Stimulated activated CD8-positive, alpha-beta memory T cell treated with anti-CD3 and anti-CD28 coated beads, Interleukin-4, amount 100 ng/mL, for 4 hours (primary cell): Measurements from ENCODE around the gene GFPT1.

Experiments used
- DNase-seq, 2 donors: peaks; one replicate each; pipeline ENCODE4 v3.0.0-alpha.2; 2020; ENCODE audit warnings: low read depth in 2 of 2, low spot score in 1 of 2

Gene GFPT1

DNA sequence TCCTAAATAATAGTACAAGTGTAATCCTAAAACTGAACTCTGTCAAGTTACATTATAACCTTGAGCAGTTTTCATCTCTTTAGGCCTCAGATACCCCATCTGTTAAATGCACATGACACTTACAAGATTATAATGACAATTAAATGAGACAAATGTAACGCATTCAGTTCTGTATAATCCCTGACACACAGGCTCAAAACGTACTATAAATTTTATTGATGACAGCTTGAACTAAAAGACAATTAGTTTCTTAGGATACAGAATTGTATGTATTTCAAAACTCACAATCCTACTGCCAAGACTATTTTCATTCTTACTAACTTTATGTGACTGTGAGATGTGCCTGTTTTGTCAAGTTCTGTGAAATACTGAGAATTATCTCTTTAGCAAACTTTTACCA, 56.2 kb downstream of the GFPT1 start:
- no peak for DNase-seq

DNA sequence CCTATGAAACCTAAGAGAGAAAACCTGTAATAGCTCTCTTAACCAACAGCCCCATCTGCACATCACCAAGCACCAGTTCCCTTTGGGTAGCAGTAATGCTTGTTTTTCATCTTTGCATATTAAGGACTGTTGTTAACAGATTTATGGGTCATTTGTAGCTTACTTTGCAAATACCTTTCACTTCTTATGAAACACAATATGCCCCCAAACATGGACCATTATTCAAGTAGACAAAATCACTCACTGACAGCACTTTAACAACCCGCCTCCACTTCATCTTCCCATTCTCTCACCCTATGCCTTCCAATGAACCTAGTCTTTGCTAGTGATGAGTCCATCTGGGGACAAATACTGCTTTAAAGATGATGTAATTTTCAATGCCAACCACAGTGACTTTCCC, 64.4 kb downstream of the GFPT1 start:
- no peak for DNase-seq

DNA sequence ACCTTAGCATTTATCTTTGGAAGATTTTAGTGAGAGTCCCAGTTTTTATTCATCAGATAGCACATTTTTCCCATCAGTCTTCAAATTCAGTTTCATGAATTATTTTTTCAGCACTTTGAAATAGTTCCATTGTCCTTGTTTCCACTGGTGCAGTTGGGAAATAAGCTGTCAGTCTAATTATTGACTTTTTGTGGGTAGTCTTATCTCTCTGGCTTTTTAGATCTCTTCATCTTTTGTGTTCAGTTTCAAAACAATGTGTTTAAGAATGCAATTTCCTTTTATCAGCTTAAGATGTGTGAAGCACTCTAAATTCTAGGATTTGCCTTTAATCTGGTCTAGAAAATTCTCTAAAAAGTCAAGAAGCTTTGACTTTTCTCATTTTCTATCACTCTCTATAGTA, 70.5 kb downstream of the GFPT1 start:
- DNase-seq: no peak

DNA sequence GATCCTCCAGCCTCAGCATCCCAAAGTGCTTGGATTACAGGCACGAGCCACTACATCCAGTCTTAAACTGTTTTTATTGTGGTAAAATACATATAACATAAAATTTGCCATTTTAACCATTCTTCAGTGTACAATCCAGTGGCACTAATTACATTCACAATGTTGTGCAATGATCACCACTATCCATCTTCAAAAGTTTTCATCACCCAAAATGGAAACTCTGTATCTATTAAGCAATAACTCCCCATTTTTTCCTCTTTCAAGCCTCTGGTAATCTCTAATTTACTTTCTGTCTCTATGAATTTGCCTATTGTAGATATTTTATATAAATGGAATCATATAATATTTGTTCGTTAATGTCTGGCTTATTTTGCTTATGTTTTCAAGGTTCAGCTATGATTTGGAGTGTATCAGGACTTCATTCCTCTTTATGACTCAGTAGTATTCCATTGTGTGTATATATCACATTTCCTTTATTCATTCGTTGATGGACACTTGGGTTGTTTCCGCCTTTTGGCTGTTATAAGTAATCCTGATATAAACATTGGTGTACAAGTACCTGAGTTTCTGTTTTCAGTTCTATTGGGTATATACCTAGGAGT, 71.8 kb downstream of the GFPT1 start:
- no peak for DNase-seq

DNA sequence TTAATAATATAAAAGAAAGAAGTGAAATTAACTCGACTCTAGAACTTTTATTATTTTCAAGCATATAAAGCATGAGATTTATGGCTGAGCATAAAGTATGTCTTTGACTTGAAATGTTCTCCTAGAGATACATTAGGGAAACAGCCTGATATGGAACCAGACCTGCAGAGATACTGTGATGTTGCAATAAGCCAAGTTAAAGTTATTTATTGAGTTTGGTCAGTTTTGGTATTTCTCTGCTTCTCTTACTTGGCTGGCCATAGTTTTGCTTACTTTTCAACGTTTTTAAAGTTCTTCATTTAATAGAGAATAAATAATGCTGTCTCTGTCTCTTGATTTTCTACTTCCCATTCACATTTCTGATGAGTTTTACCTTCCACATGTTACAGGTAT, 76.0 kb downstream of the GFPT1 start:
- no peak for DNase-seq

DNA sequence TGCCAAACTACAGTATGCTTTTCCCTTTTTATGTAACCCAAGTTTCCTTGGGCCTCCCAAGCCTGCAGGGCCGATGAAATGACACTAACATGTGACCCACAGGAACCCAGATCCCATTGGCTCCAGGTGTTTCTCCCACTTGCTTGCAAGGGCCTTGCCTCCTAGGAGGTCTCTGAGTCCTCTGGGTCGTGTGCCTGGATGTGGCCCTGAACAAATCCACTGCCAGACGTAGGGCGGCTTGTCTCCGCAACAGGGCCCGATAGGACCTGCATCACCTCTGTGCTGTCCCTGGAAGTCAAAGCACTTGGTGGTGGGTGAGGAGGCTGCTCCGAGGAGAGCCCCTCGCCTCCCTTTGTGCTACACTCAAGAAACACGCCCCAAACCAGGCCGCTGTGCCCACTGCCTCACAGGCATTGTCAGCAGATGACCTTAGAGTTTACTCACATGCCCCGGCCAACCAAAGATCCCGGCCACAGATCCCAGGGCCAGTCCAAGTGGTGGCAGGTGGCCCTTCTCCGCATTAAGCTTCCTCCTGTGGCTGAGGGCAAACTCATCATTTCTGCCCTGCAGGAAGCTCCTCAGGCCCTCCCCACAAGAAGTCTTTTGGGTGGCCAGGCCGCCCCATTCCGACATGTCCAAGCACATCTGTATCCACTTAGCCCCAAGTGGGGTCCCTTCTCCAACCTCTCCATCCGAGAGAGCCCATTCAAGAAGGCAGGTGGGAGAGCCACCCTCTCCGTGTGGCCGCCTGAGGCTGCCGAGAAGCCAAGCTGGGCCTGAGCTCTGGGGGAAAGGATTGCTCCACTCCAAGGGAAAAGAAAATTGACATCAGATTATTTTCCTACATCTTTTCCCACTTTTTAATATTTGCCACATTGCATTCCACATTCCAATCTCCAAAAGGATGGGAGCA, 76.7 kb downstream of the GFPT1 start:
- DNase-seq: no peak

DNA sequence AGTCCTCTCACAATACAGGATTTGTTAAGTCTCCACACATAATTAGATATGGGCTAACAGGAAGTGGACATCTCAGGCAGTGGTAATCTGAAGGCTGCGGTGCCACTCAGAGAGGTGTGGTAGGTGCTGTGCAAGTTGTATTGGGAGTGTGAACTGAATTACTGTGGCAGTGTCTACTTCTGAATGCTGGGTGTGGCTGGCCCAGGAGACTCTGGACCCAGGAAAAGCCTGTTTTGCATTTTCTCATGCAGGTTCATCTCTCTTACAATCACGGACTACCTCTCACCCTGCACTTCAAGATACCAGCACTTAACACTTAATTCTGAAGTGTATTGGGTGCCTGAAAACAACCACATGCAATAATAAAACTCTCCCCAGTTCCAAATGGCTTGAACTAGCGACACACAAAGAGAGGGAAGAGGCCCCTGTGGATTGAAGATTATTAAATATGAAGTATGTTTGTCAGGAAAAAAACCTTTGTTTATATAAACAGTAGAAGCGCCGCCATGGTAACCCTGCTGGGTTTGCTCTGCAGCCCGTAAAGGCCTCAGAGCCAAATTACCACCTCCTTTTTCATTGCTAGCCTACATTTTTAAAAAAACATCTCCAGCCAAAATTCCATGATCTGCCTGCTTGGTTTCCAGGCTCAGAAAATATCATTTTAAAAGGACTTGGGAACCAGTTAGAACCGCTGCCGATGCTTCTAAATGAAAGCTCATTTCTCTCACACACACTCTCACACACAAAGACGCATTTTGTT, 77.5 kb downstream of the GFPT1 start:
- DNase-seq: no peak

DNA sequence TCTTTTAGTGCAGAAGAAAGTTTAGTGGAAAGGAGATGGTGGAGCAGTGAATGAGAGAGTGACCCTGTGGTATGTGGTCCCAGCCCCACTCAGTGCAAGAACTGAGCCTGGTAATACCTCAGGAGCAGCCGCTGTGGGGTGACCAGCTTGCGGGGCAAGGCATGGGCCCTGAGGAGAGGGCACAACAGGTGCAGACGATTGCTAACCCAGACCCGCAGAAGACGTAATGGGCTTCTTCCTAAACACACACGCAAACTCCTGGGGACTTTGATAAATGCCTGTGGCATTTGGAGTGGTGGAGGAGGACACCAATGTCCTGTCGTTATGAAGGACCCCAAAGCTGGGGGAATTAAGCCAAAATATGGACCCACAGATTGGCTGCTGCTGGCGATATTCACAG, 78.7 kb downstream of the GFPT1 start:
- DNase-seq: no peak

DNA sequence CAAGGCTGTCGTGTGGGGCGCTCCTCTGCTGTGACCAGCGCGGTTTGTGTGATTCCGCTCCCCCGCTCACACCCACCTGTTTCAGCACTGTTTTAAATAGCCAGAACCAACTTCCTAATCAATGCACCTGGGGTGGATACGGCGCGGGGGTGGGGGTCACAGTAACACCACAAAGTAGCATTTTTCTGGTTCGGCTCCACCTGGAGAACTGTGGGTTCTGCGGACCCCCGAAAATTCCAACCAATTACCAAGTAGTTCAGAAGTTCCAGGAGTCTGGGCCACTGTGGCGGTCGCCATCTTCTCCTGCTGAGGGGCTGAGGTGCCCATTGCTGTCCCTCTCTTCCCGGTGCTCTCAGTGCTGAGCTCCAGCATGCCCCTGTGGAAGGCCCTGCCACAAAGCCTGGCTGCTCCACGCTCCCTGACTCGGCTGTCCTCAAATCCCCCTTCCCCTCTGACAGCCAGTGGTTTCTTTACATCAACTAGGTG, 79.4 kb downstream of the GFPT1 start:
- no peak for DNase-seq

DNA sequence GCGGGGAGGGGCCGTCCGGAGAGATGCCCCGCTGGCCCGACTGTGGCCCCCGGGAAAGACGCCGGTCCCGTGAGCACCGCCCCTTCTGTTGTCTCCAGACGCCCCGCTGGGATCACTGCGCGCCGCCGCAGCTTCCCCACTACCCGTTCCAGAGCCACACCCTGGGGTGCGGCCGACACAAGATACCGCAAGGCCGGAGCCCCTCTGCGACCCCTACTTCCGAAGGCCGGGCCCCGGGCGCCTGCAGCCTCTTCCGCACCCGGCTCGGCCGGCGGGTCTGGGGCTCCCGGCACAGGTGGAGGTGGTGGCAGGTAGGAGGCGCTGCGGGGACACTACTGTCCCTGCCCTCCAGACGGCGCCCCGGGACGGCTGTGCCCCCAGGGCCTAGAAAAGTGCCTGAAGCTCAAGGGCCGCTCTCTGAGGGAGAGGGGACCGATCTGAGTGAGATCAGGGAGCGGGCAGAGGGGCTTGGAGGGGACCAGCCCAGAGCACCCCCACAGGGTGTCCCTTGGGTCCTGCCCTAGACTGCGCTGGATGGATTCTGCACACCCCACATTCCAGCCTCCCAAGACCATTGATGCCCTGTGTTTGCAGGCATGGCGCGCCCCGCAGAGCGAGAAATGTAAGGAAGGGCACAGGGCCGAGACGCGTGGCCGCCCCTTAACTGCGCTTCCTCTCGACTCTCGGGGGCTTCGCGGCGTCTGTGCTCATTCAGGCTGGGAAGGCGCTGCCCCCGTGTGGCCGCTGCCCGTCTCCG, 80.0 kb downstream of the GFPT1 start:
- DNase-seq: peak; percentile 31 to 39

DNA sequence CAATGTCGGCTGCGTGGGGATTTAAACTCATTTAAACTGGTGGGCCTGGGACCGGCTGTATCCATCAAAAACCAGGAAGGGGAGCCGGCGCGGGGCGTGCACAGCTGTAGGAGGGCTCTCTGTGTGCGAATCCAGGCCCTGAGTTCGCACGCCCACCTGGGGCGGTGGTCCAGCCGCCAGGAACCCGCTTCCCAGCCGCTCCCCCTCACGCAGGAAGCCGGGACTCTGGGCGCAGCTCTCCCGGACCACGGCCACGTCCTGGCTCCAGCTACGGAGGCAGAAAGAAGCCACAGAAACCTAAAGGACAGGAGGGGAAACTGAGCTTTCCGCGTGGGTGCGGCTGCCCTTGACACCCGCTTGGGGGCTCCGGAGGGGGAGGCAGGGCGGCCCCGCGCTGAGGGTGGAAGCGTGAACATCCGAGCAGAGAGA, 80.6 kb downstream of the GFPT1 start:
- no peak for DNase-seq

DNA sequence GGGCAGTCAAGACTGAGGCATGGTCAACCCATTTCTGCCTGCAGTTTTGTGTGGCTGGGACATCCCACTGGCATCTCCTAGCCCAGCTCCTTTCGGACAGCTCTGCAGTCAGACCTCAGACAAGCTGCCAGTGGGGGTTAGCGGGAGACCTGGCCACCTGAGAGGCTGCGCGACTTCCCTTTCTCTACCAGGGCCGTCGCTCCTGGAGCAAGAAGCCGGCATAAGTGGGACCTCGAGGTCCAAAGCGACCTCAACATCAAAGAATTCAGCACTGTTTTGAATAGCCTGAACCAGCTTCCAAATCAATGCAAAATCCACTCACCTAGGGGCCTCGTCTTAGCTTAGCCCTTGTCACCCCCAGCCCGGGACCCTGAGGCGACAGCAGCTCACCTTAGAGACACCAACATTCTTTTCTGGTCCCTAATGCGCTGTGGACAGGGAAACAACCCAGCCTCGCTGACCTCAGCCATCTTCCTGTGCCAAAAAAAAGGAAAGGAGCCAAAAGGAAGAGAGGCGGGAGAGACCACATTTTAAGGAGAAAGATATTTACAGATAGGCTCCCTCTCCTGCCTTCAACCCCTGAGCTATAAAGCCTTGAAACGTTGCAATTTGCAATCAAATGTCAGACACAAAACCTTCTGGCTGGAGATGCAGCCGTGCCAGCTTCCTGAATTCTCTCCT, 81.2 kb downstream of the GFPT1 start:
- no peak for DNase-seq

DNA sequence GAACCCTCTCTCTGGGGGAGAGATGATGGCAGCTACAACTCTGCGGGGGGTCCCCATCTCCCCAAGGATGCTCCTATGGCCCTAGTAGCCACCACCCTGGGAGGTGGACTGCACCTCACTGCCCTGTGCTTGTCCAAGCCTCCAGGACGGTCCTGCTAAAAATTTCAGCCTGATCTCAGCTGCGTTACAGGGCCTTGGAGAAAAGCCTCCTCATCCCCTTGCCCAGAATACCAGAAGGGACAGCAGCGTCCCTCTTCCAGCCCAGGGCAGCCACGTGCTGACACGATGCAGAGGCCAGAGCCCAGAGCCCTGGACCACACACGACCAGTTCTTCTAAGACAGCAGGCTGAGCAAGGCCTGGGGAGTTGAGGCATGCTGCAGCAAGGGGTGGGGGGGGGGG, 81.9 kb downstream of the GFPT1 start:
- no peak for DNase-seq

DNA sequence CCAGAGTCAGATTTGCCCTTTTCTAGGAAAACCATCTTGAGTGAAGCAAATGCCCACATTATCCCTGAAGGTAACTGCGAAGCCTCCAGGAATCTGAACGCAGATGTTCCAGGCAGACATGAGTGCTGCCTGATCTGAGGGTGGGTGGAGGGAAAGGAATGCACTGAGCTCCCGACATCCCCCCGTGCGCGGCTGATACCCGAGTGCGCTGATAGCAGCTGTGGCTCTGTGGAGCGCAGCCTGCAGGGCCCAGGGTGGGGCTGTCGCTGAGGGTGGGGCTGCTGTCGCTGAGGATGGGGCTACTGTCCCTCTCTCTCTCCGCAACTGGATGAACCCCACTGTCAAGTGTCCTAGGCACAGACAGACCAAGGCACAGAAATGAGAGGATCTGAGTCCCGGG, 82.4 kb downstream of the GFPT1 start:
- DNase-seq: no peak

DNA sequence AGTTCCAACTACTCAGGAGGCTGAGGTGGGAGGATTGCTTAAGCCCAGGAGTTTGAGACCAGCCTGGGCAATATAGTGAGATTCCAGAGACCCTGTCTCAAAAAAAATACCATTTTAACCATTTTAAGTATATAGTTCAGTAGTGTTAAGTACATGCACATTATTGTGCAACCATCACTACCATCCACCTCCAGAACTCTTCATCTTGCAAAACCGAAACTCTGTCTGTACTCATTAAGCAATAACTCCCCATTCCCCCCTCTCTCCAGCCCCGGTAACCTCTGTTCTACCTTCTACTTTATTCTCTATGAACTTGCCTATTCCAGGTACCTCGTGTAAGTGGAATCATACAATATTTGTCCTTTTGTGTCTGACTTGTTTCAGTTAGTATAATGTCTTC, 86.4 kb downstream of the GFPT1 start:
- DNase-seq: no peak

DNA sequence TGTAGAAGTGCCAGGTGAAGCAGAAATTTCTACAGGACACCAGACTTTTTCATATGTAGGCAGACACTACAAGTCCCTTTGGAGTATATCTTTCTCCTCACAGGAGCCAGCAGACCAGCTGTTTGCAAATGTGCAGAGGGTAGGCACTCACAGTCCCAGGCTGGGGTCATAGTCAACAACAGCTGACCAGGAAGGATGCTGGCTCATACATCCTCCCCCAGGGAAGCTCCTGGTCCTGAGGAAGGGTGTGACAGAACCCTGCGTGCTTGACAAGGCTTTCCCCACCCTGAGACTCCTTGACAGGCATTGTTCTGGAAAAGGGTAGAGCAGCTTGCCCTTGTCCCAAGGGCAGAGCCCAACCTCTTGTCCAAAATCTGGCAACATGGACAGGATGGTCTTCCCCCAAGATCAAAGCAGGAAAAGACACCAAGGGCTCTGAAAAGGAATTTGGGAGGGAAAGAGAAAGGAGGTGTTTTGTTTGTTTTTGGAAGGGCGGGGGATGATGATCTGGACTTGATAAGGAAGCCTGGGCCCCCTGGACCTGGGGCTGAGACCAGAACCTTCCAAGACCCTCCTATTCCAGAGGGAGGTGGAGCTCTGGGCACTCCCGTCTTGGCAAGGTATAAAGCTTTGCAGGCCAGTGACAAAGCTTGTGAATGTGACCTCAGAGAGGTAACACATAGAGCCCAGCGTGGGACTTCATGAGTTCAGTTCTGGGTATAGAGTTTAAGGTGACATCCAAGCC, 87.1 kb downstream of the GFPT1 start:
- DNase-seq: no peak

DNA sequence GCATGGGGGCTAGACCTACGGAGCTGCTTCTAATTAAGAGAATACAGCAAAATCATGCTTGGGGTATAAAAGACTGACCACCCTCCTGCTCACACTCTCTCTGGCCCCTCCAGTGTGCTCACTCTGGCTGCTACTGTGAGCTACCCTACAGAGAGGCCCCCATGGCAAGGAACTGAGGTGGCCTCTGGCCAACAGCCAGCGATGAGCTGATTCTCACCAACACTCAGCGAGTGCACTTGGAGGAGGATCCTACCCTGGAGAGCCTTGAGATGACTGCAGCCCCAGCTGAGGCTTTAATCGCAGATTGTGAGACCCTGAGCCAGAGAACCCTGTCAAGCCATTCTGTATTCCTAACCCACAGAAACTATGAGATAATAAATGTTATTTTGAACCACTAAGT, 88.2 kb downstream of the GFPT1 start:
- DNase-seq: no peak

DNA sequence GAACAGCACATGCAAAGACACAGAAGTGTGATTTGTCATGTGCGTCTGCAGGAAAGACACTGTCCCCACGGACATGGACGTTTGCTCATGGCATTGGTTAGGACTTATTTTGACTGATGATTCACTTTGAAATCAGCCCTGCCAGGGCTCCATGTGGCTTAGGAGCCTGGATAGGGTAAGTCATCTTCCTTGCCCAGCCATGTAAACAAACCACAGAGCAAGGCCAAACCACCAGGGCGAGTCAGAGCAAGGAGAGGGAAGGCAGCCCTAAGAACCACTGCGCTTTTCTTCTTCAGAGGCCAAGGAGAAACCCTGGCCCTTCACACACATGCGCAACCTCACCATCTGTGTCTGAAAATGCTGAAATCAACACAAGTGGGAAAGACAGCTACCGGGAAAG, 88.8 kb downstream of the GFPT1 start:
- DNase-seq: no peak

DNA sequence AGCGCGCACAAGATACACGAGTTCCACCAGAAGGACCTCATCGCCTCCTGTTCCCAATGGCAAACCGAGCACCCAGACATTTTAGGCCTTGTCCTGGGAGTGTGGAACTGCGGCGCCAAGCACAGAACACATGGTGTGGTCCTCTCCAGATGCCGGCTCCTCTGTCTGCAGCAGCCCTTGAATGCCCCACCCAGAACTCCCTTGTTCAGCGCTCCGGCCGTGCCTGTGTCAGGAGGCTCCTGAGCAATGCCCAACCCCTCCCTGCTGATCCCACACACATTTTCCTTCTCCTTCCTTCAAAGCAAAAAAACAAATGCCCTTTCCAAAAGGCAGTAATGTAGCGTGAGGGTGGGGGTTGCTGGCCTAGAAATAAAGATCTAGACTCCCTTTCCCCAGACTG, 89.8 kb downstream of the GFPT1 start:
- DNase-seq: no peak

DNA sequence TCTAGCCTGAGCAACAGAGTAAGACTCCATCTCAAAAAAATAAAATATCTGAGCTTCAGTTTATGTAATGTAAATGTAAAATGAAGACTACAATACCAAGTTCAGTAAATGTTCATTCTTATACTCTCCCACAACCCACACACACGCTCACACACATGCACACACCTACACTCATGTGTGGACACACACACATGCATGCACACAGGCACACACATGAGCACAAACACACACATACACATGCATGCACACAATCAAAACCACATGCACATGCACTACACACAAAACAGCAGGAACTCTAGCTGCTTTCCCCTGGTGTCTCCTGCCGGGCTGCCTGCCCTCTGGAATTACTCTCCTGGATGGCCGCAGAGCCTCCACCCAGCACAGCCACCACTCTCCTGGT, 90.6 kb downstream of the GFPT1 start:
- no peak for DNase-seq
